ENCODE data around the gene TRAPPC1. TPM values are rescaled to one million over a fixed set of nuclear protein-coding genes. Genes with fewer than 3 reads are reported as not detected.
A peak's percentile ranks its signal among the peaks of the same experiment; 100 is the strongest.

Gene TRAPPC1
- polyA plus RNA-seq, 12 donors = 76.1 to 93.9 (median 82.4) TPM; not detected in 1

DNA sequence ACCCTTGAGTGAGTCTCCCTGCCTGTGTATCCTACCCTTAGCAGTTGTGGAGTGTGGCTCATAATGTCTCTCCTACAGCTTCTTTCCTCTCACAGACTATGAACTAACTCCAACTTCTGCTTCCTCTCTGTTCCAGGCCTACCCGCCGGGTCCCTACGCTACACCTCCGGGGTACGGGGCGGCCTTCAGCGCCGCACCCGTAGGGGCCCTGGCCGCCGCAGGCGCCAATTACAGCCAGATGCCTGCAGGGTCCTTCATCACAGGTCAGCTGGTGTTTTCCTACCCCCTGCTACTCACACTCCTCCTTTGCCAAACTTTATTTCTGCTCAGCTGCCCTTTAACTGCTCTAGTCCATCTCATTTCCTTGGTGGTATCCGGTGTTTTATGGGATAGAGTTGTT, 21.0 kb downstream of the TRAPPC1 start:
- no peak for DNase-seq

GRCh38 chr17:7910281-7910680, 21.5 kb downstream of the TRAPPC1 start:
- no peak for DNase-seq

- no peak for DNase-seq
Measured at GRCh38 chr17:7909089-7909488, 22.7 kb downstream of the TRAPPC1 start.

DNA sequence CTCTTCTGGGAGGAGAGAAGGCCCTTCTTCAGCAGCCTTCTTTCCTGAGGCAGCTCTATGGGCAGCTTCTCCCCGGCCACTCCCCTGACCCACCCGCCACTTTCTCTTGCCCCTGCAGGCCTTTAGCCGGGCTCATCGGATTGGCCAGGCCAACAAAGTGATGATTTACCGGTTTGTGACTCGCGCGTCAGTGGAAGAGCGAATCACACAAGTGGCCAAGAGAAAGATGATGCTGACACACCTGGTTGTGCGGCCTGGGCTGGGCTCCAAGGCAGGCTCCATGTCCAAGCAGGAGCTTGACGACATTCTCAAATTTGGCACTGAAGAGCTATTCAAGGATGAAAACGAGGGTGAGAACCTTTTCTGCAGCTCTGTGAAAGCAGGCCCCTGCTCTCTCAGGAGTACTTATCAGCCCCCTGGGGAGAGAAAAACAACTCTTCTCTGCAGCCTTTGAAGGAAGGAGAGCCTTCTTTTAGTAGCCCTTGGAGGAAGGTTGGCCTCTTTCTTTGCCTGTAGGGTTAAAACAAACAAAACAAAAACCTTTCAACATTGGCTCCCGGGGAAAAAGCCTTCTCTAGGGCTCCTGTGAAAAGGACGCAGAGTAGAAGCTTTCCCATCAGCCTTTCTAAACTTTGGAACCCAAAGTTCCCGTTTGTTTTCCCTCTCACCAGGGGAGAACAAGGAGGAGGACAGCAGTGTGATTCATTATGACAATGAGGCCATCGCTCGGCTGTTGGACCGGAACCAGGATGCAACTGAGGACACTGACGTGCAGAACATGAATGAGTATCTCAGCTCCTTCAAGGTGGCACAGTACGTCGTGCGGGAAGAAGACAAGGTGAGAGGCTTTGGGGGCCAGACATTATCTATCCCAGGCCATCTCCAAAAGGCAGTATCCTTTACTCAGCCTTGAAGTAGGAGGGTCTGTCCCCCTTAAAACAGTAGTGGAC, 28.3 kb downstream of the TRAPPC1 start:
- DNase-seq = no peak

DNA sequence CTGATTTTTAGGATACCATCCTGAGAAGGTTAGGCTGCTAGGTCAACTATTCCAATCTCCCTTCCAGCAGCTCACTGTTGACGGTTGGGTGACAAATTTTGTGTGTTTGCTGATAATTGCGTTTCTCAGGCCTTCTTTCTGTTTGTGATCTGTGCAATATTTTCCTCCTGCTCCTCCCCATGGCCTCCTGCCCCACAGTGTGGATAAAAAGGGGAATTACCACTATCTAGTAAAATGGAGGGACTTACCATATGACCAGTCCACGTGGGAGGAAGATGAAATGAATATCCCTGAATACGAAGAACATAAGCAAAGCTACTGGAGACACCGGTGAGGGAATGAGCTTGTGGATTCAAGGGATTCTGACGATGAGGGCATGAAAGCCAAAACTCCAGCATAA, 34.0 kb downstream of the TRAPPC1 start:
- no peak for DNase-seq

- DNase-seq = no peak
Measured at GRCh38 chr17:7897090-7897489, 34.7 kb downstream of the TRAPPC1 start.

DNA sequence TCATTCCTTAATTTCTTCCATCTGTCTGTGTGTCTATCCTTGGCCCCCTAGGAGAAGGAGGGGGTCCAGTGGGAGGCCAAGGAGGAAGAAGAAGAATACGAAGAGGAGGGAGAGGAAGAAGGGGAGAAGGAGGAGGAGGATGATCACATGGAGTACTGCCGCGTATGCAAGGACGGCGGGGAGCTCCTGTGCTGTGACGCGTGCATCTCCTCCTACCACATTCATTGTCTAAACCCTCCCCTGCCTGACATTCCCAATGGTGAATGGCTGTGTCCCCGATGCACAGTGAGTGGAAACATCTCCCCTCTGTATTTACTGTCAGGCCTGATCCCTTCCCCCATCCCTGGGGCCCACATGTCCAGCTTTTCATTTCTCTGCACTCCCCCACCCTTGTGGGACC, 36.9 kb downstream of the TRAPPC1 start:
- DNase-seq = no peak

- DNase-seq = no peak
Measured at GRCh38 chr17:7894226-7894625, 37.5 kb downstream of the TRAPPC1 start.

DNA sequence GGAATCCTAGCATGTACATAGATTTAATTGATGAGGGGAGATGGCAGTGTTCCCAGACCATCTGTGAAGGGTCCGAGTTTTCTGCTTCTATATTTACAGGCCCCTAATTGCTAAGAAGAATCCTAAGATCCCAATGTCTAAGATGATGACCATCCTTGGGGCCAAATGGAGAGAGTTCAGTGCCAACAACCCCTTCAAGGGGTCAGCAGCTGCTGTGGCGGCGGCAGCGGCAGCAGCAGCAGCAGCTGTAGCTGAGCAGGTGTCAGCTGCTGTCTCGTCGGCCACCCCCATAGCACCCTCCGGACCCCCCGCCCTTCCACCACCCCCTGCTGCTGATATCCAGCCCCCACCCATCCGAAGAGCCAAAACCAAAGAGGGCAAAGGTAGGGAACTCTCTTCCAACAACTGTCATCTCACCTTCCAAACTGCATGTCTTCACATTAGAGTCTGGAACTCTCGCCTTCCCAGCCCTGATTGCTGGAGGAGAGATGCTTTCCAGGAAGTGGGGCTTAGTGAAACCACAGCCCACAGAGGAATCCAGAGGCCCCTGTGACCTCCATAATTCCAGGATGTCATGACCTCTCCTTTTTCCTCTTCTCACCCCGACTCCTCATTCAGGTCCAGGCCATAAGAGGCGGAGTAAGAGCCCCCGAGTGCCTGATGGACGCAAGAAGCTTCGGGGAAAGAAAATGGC, 38.4 kb downstream of the TRAPPC1 start:
- no peak for DNase-seq

DNA sequence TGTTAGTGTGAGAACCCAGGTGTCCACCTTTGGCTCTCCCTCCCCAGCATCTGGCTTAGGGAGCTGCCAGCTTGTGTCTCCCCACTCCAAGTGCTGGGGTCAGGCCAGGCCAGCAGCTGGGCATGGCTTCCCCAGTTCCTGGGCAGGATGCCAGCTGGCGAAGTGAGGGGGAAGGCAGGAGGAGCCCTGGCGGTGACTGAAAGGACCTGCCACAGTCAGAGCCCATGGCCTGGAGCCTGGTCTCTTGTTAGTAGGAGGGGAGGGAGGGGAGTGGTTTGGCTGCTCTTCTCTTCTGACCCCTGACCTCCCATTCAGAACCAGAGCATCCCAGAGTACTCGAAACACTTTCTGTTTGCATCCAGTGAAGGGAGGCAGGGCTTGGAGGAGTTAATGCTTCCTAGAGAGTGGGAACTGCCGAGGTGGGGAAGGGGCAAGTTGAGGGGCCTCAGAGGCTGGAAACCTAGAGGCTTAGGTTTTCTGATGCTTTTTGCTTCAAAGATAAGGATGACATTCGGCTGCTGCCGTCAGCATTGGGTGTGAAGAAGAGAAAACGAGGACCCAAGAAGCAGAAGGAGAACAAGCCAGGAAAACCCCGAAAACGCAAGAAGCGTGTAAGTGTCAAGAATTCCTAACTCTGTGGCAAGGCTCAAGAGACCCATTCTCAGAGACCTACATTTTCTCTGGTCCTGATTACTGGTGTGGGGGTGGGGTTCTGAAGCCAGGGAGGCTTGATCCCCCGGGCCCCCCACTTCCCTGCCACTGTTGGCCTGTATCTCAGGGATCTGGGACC, 42.4 kb downstream of the TRAPPC1 start:
- DNase-seq = peak; percentile 89

DNA sequence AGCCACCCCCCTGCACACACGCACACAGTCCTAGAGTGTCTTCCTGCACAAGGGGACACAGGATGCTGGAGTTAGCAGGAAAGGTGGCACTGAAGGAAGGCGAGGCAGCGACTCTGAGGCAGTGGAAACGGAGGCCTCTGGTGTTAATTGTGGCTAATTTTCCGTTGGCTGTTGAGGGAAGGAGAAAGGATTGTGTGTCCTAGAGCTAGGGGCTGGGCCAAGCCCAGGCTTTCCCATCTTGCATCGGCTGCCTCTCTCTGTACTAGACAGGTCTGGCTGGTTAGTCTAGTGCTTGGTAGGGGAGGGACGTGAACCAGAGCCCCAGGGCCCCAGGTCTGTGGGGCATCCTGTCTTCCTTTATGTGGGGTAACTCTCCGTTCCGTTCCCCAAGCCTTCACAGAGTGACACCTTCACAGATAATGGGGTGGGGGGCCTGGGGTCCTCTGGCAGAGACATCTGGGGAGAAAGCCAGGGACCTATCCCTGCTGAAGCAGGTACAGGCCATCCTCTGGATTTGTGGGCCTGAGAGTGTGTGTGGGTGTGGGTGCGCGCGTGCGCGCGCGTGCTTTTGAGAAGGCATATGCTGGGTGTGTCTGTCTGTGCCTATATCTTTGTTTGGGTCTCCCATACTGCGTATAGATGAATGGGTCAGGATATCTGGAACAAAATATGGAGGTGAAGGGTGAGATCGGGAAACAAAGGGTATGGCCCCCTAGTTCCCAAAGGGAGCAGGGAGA, 43.4 kb downstream of the TRAPPC1 start, which contains the start of gene CHD3:
TSS of gene CHD3 (plus strand) at position 606 of the 737 bp plus-strand sequence. CDS start 212 bp downstream, outside the sequence.
- DNase-seq = no peak

- DNase-seq = peak; percentile 96
Measured at GRCh38 chr17:7887482-7888183, 44.1 kb downstream of the TRAPPC1 start.

DNA sequence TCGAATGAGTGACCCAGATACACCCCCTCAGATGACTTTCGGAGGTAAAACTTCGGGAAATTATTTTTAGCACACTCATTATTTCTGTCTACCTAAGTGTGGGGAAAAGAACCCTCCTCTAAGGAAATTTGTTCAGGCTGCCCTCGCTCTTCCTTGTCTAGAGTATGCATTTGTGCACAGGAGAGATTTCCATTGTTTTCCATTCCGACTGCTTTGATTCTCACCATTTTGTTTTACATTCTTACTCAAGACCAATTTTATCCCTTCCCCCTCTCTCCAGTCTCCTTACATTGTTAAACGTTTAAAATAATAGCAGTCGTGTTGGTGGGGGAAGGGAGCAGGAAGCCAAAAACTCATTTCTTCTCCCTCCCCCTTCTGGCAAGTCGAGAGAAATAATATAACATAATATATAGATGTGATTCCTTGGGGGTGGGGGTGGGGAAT, 44.7 kb downstream of the TRAPPC1 start:
- DNase-seq = no peak

GRCh38 chr17:7886227-7887037, 45.3 kb downstream of the TRAPPC1 start:
- DNase-seq = peak; percentile 58

DNA sequence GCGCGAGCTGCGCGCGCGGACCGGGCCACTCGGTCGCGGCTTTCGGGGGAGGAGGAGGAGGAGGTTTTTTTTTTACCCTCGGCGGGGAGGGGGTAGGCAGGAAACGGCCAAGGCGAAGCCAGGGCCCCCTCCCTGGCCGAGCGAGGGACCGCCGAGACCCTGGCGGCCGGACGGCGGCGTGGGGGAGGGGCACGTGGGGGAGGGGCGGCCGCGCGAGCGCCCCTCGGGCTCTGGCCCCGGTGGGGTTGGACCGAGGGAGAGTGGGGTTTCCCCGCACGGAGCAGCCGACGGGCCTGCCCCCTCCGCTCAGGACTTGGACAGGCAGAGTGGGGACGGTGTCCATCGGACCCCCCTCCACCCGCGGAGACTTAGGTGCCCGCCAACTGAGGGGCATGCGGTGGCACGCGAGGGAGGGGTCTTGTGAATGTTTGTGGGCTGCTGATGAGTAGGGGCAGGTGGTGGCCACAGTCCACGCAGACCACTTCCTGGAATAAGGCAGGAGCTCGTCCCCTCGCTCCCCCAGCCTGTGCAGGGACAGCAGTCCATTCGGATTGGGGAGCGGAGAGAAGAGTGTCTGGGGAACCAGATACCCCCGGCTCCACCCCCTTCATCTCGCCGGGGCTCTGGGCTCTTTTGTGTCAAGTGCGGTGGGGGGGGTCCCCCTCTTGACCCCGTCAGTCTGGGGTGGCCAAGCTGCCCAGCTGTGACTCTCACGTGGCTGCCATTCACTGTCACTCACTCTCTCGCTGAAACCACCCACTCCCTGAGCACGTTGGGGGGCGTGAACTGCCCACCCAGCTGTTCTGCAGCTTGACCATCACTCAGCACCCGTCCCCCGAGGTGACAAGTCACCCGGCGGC, 46.1 kb downstream of the TRAPPC1 start:
- DNase-seq = peak; percentile 56

DNA sequence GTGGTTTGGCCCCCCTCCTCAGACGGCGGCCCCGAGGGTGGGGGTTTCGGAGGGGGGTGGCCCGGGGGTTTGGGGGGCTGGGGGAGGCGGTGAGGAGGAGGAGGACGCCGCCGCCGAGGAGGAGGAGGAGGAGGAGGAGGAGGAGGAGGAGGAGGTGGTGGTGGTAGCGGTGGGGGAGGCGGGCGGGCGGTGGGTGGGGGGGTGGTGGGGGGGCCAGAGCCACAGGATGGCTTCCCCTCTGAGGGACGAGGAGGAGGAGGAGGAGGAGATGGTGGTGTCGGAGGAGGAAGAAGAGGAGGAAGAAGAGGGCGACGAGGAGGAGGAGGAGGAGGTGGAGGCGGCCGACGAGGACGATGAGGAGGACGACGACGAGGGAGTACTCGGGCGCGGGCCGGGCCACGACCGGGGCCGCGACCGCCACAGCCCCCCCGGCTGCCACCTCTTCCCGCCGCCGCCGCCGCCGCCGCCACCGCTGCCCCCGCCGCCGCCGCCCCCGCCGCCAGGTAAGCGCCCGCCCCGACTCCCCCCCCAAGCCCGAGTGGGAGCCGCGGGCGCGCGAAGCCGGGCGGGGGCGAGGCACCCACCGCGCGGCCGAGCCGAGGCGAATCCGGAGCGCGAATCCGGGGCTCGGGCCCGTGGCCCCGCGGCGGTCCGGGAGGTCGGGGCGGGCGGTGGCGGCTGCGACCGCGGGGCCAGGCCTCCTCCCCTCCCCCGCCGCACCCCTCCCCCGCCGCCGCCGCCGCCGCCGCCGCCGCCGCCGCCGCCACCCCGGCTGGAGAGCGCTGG, 47.0 kb downstream of the TRAPPC1 start:
- no peak for DNase-seq

DNA sequence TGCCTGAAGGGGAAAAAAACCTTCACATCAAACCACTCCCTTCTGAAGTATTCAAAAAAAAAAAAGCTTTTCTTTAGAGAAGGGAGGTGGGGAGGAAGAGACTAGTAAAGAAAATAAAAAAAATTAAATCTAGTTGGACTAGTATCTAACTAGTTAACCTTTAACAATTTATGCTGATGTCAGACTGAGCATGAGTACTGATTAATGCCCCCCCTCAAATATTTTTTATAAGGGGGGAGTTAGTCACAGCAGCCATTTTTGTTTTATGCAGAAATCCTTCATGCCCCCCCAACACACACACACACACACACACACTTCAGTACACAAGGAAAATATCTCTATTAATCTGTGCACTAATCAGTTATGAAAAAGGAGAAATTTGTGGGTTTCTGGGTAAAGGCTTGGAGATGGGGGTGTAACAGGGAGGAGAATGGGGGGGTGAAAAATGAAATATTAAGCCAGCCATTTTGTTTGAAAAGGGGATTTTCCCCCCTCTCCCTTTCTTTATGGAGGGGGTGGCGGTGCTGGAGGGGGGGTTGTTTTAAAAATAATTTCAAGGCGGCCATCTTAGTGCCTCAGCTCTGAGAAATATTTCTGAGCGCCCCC, 47.9 kb downstream of the TRAPPC1 start:
- DNase-seq = peak; percentile 48
